Parathyroid adenoma (tissue), 2 donors: Measurements from ENCODE around the gene GPC1.

ENCODE experiments used
- H2AFZ ChIP-seq: fragments of 300-600 bp; sonication (generic); one replicate; pipeline ENCODE4 v1.7.0; 2017; ENCODE audit warnings: antibody characterized with exemption, mild to moderate bottlenecking
- H3K27ac ChIP-seq: fragments of 300-600 bp; sonication (generic); one replicate; pipeline ENCODE4 v1.7.0; 2017
- H3K27me3 ChIP-seq: fragments of 300-600 bp; sonication (generic); one replicate; pipeline ENCODE4 v1.7.0; 2017; ENCODE audit warnings: low read length; ENCODE audit not compliant: control insufficient read depth, insufficient read depth
- H3K36me3 ChIP-seq: fragments of 300-600 bp; sonication (generic); one replicate; pipeline ENCODE4 v1.7.0; 2017; ENCODE audit warnings: low read length; ENCODE audit not compliant: control insufficient read depth, insufficient read depth
- H3K4me1 ChIP-seq: fragments of 300-600 bp; sonication (generic); one replicate; pipeline ENCODE4 v1.7.0; 2017; ENCODE audit warnings: control low read depth
- H3K4me2 ChIP-seq: fragments of 300-600 bp; sonication (generic); one replicate; pipeline ENCODE4 v1.7.0; 2017; ENCODE audit warnings: low read length
- H3K4me3 ChIP-seq: fragments of 300-600 bp; sonication (generic); one replicate; pipeline ENCODE4 v1.7.0; 2017; ENCODE audit warnings: low read depth, low read length
- H3K79me2 ChIP-seq: fragments of 300-600 bp; sonication (generic); one replicate; pipeline ENCODE4 v1.7.0; 2017; ENCODE audit warnings: control low read depth
- H3K9ac ChIP-seq: fragments of 300-600 bp; sonication (generic); one replicate; pipeline ENCODE4 v1.7.0; 2017; ENCODE audit warnings: mild to moderate bottlenecking
- H3K9me3 ChIP-seq: fragments of 300-600 bp; sonication (generic); one replicate; pipeline ENCODE4 v1.7.0; 2017; ENCODE audit warnings: low read length; ENCODE audit not compliant: control insufficient read depth
- CTCF ChIP-seq: fragments of 300-600 bp; sonication (generic); IDR thresholded peaks from one replicate; pipeline ENCODE4 v1.7.0; 2017; ENCODE audit warnings: antibody characterized with exemption, mild to moderate bottlenecking
- donor health status: primary hyperparathyroidism.

GPC1 gene

GRCh38 chr2:240404174-240404852 is 31.1 kb upstream of the GPC1 start:
- no peaks in the 10 kb centered on the region for H3K9me3 ChIP-seq
- H2AFZ ChIP-seq = no peak overlapping the region
- no peak overlapping the region for H3K4me2 ChIP-seq

GRCh38 chr2:240405133-240405532 is 30.3 kb upstream of the GPC1 start:
- Histone ChIP-seq H3K36me3 (no peaks in the 10 kb centered on the region), H3K9me3 (no peaks in the 10 kb centered on the region), H3K9ac (no peak overlapping the region), H3K4me2 (no peak overlapping the region), H3K27me3 (no peaks in the 10 kb centered on the region), H3K27ac (no peak overlapping the region), H3K4me3 (no peak overlapping the region), H3K79me2 (no peaks in the 10 kb centered on the region), H3K4me1 (no peaks in the 10 kb centered on the region), H2AFZ (no peak overlapping the region)
- no peak for TF ChIP-seq CTCF

More at GRCh38 chr2:240404174-240404852, 31.1 kb upstream of the GPC1 start:
- H3K27ac ChIP-seq = no peak overlapping the region
- no peaks in the 10 kb centered on the region for H3K79me2 ChIP-seq
- H3K4me1 ChIP-seq = no peaks in the 10 kb centered on the region
- no peak overlapping the region for H3K9ac ChIP-seq
- no peaks in the 10 kb centered on the region for H3K36me3 ChIP-seq
- H3K4me3 ChIP-seq = no peak overlapping the region
- no peaks in the 10 kb centered on the region for H3K27me3 ChIP-seq
- no peak for TF ChIP-seq CTCF

GRCh38 chr2:240405684-240406313 is 29.7 kb upstream of the GPC1 start:
- no peak overlapping the region for H3K4me2 ChIP-seq
- no peaks in the 10 kb centered on the region for H3K9me3 ChIP-seq
- no peaks in the 10 kb centered on the region for H3K27me3 ChIP-seq
- no peaks in the 10 kb centered on the region for H3K79me2 ChIP-seq
- no peak overlapping the region for H3K9ac ChIP-seq
- no peaks in the 10 kb centered on the region for H3K36me3 ChIP-seq
- H2AFZ ChIP-seq = no peak overlapping the region
- H3K27ac ChIP-seq = no peak overlapping the region
- no peaks in the 10 kb centered on the region for H3K4me1 ChIP-seq
- no peak for TF ChIP-seq CTCF
- no peak overlapping the region for H3K4me3 ChIP-seq

- TF ChIP-seq CTCF = no peak
- Histone ChIP-seq H3K27me3 (no peaks in the 10 kb centered on the region), H3K36me3 (no peaks in the 10 kb centered on the region), H3K4me3 (no peak overlapping the region), H3K9me3 (no peaks in the 10 kb centered on the region), H3K27ac (no peak overlapping the region), H3K4me2 (no peak overlapping the region), H2AFZ (no peak overlapping the region), H3K79me2 (no peaks in the 10 kb centered on the region), H3K4me1 (no peaks in the 10 kb centered on the region), H3K9ac (no peak overlapping the region)
Observed at GRCh38 chr2:240407090-240407489, 28.4 kb upstream of the GPC1 start.

GRCh38 chr2:240410004-240410403 is 25.5 kb upstream of the GPC1 start:
- TF ChIP-seq CTCF = no peak
- Histone ChIP-seq H2AFZ (no peak overlapping the region), H3K27ac (no peak overlapping the region), H3K36me3 (no peaks in the 10 kb centered on the region), H3K4me1 (no peaks in the 10 kb centered on the region), H3K79me2 (no peaks in the 10 kb centered on the region), H3K9me3 (no peaks in the 10 kb centered on the region), H3K27me3 (no peaks in the 10 kb centered on the region), H3K4me2 (no peak overlapping the region), H3K9ac (no peak overlapping the region), H3K4me3 (no peak overlapping the region)
